Fibroblast of gingiva (primary cell): ENCODE results near the gene PARD6B.
"Not testable (repeated sequence)": the region's sequence is repeated elsewhere in the genome, so short reads cannot be mapped to it uniquely, and the experiment has no call there.

Experiments
- DNase-seq: peaks from one replicate; pipeline ENCODE4 v3.0.0-alpha.2; 2011; ENCODE audit warnings: low read depth

Gene PARD6B

GRCh38 chr20:50799890-50800550, 68.6 kb downstream of the PARD6B start:
- DNase-seq: no peak

GRCh38 chr20:50800986-50801746, 69.8 kb downstream of the PARD6B start:
- not testable (repeated sequence) for DNase-seq

GRCh38 chr20:50801747-50802125, 70.4 kb downstream of the PARD6B start:
- DNase-seq: no peak

- DNase-seq: no peak
Observed at GRCh38 chr20:50802289-50802688, 70.9 kb downstream of the PARD6B start.

GRCh38 chr20:50804437-50805348, 73.3 kb downstream of the PARD6B start:
- DNase-seq: no peak

- DNase-seq: no peak
Observed at GRCh38 chr20:50805349-50805684, 73.9 kb downstream of the PARD6B start.

GRCh38 chr20:50806126-50806768, 74.9 kb downstream of the PARD6B start:
- no peak for DNase-seq
